NCI-H82 treated with DMSO at 0.1 percent for 48 hours (cell line): ENCODE data around the gene TOLLIP.
"Not testable (repeated sequence)": the region's sequence is repeated elsewhere in the genome, so short reads cannot be mapped to it uniquely, and the experiment has no call there.

Experiments
- DNase-seq: peaks from one replicate; lab custom pipeline; 2025; ENCODE audit not compliant: unreplicated experiment; lab: John Stamatoyannopoulos, UW

Gene TOLLIP

GRCh38 chr11:1309498-1310317 lies at the start of gene TOLLIP:
TSS of gene TOLLIP (minus strand) at chr11:1309632. CDS start at chr11:1309498, 134 bp downstream.
- DNase-seq = peak; percentile 57

GRCh38 chr11:1358931-1359330 lies 49.5 kb upstream of the TOLLIP start:
- not testable (repeated sequence) for DNase-seq

- DNase-seq = no peak
These were observed 48.9 kb upstream of the TOLLIP start for GRCh38 chr11:1358286-1358685.

GRCh38 chr11:1356478-1356960 lies 47.1 kb upstream of the TOLLIP start:
- DNase-seq = no peak

- no peak for DNase-seq
These were observed 46.6 kb upstream of the TOLLIP start for GRCh38 chr11:1356007-1356435.

- DNase-seq = no peak
These were observed 44.9 kb upstream of the TOLLIP start for GRCh38 chr11:1354125-1354938.

GRCh38 chr11:1353383-1354124 lies 44.1 kb upstream of the TOLLIP start:
- no peak for DNase-seq

GRCh38 chr11:1352696-1353382 lies 43.4 kb upstream of the TOLLIP start:
- no peak for DNase-seq

- no peak for DNase-seq
These were observed 42.0 kb upstream of the TOLLIP start for GRCh38 chr11:1351278-1351937.

GRCh38 chr11:1350086-1350725 lies 40.8 kb upstream of the TOLLIP start:
- DNase-seq = no peak

- no peak for DNase-seq
These were observed 40.1 kb upstream of the TOLLIP start for GRCh38 chr11:1349327-1350041.

- DNase-seq = no peak
These were observed 39.4 kb upstream of the TOLLIP start for GRCh38 chr11:1348796-1349326.

- DNase-seq = no peak
These were observed 38.8 kb upstream of the TOLLIP start for GRCh38 chr11:1348146-1348795.

- DNase-seq = not testable (repeated sequence)
These were observed 38.1 kb upstream of the TOLLIP start for GRCh38 chr11:1347411-1347999.

GRCh38 chr11:1346669-1347390 lies 37.4 kb upstream of the TOLLIP start:
- DNase-seq = no peak

- no peak for DNase-seq
These were observed 36.5 kb upstream of the TOLLIP start for GRCh38 chr11:1345737-1346513.
